HEK293 (cell line): ENCODE data around the gene TMEM181.

Experiments
- CTCF ChIA-PET: fragments of 350-600 bp; formaldehyde crosslinking; extraction: SDS; loops from one replicate; lab custom pipeline; 2021; ENCODE audit warnings: antibody characterized with exemption; lab: Yijun Ruan, JAX
- POLR2A ChIA-PET: fragments of 300-600 bp; formaldehyde crosslinking; extraction: SDS; loops from one replicate; lab custom pipeline; 2020; ENCODE audit warnings: antibody characterized with exemption, inconsistent platforms; lab: Yijun Ruan, JAX
- H3K27ac ChIP-seq: fragments of 200-500 bp; sonication (Bioruptor generic); 2 replicates; pipeline ENCODE4 v1.5.1; 2014; ENCODE audit warnings: low read depth, low read length, control low read depth, inconsistent platforms; ENCODE audit errors: extremely low read depth
- H3K36me3 ChIP-seq, 2 experiments: fragments of 200-500 bp in 1 of 2; sonication (Bioruptor generic) in 1 of 2; 1 replicate in 1 of 2; 2 replicates in 1 of 2; pipeline ENCODE4 v1.5.1; 2014 to 2017; ENCODE audit warnings: inconsistent platforms in 2 of 2, low read length in 2 of 2; ENCODE audit not compliant: control insufficient read depth in 2 of 2, insufficient read depth in 1 of 2
- H3K4me1 ChIP-seq: fragments of 200-500 bp; sonication (Bioruptor generic); 2 replicates; pipeline ENCODE4 v1.5.1; 2014; ENCODE audit warnings: mild to moderate bottlenecking, low read length, inconsistent platforms; ENCODE audit not compliant: control insufficient read depth, insufficient read depth
- H3K4me3 ChIP-seq: 2 replicates; pipeline ENCODE4 v1.5.1; 2011; ENCODE audit warnings: low read depth, mild to moderate bottlenecking, control low read depth, low read length, moderate library complexity
- H3K9me3 ChIP-seq: fragments of 200-500 bp; sonication (Bioruptor generic); 2 replicates; pipeline ENCODE4 v1.5.1; 2014; ENCODE audit warnings: low read depth, low read length, inconsistent platforms; ENCODE audit not compliant: control insufficient read depth, insufficient read depth
- GLIS1 ChIP-seq: fragments of 450-650 bp; formaldehyde crosslinking; IDR thresholded peaks from 2 replicates; pipeline ENCODE4 v1.5.1; 2016; ENCODE audit warnings: missing biosample characterization, missing genetic modification characterization
- MEIS1 ChIP-seq: sonication (generic); formaldehyde crosslinking; IDR thresholded peaks from 2 replicates; pipeline ENCODE4 v1.8.1; 2022; ENCODE audit warnings: missing genetic modification reagents, mild to moderate bottlenecking, borderline replicate concordance
- PRDM6 ChIP-seq: fragments of 450-650 bp; formaldehyde crosslinking; IDR thresholded peaks from 2 replicates; pipeline ENCODE4 v1.5.1; 2017; ENCODE audit warnings: missing biosample characterization, missing genetic modification characterization
- ZFP3 ChIP-seq: fragments of 450-650 bp; formaldehyde crosslinking; IDR thresholded peaks from 2 replicates; pipeline ENCODE4 v1.5.1; 2016; ENCODE audit warnings: low read depth, missing biosample characterization, missing genetic modification characterization
- ZIC2 ChIP-seq: fragments of 450-650 bp; formaldehyde crosslinking; IDR thresholded peaks from 2 replicates; pipeline ENCODE4 v1.5.1; 2016; ENCODE audit warnings: missing biosample characterization, missing genetic modification characterization
- ZNF211 ChIP-seq: fragments of 450-650 bp; formaldehyde crosslinking; IDR thresholded peaks from 2 replicates; pipeline ENCODE4 v1.5.1; 2016; ENCODE audit warnings: low read depth, missing biosample characterization, missing genetic modification characterization
- ZNF341 ChIP-seq: fragments of 450-650 bp; formaldehyde crosslinking; IDR thresholded peaks from 2 replicates; pipeline ENCODE4; 2016; ENCODE audit warnings: low read depth, missing biosample characterization, missing genetic modification characterization
- ZNF423 ChIP-seq: fragments of 450-650 bp; formaldehyde crosslinking; IDR thresholded peaks from 2 replicates; pipeline ENCODE4 v1.5.1; 2016; ENCODE audit warnings: missing biosample characterization, missing genetic modification characterization
- ZNF514 ChIP-seq: fragments of 450-650 bp; formaldehyde crosslinking; IDR thresholded peaks from 2 replicates; pipeline ENCODE4 v1.5.1; 2016; ENCODE audit warnings: missing biosample characterization, missing genetic modification characterization
- ZNF544 ChIP-seq: fragments of 450-650 bp; formaldehyde crosslinking; IDR thresholded peaks from 2 replicates; pipeline ENCODE4 v1.5.0; 2017; ENCODE audit warnings: missing biosample characterization, missing genetic modification characterization
- ZNF621 ChIP-seq: fragments of 450-650 bp; formaldehyde crosslinking; IDR thresholded peaks from 2 replicates; pipeline ENCODE4 v1.5.1; 2017; ENCODE audit warnings: missing biosample characterization, missing genetic modification characterization
- ZNF830 ChIP-seq: fragments of 450-650 bp; IDR thresholded peaks from 2 replicates; pipeline ENCODE4 v1.5.0; 2018; ENCODE audit warnings: missing biosample characterization, missing genetic modification characterization, low read depth, mild to moderate bottlenecking, moderate library complexity
- TF ChIP-seq, protein P1 (sequence below): fragments of 450-650 bp; formaldehyde crosslinking; IDR thresholded peaks from 2 replicates; pipeline ENCODE4 v1.5.1; 2016; ENCODE audit warnings: missing biosample characterization, missing genetic modification characterization
- TF ChIP-seq, protein P2 (sequence below): fragments of 450-650 bp; formaldehyde crosslinking; IDR thresholded peaks from 2 replicates; pipeline ENCODE4 v1.5.1; 2016; ENCODE audit warnings: missing biosample characterization, missing genetic modification characterization

The TMEM181 gene

GRCh38 chr6:158661156-158661685 lies 101.3 kb downstream of the TMEM181 start:
- ChIA-PET POLR2A (no interaction called here), CTCF (interaction anchor here (0.7 to 8.1 kb wide), 9 partner anchors 8 to 474 kb away, joined by 4 to 75 read pairs (median 6); partner anchors contain the start of gene SYTL3)
- Histone ChIP-seq H3K36me3 (no peaks in the 10 kb centered on the region), H3K4me1 (no peaks in the 10 kb centered on the region), H3K4me3 (no peak overlapping the region), H3K27ac (no peak overlapping the region), H3K9me3 (no peaks in the 10 kb centered on the region)
- TF ChIP-seq ZNF830 (tag by site-specific recombination) (no peak), ZFP3 (tag by site-specific recombination) (no peak), MEIS1 (CRISPR knock-in tag) (no peak), ZNF423 (tag by site-specific recombination) (no peak), ZNF514 (no peak), ZNF621 (tag by site-specific recombination) (no peak)
- TF ChIP-seq, protein P1, sequence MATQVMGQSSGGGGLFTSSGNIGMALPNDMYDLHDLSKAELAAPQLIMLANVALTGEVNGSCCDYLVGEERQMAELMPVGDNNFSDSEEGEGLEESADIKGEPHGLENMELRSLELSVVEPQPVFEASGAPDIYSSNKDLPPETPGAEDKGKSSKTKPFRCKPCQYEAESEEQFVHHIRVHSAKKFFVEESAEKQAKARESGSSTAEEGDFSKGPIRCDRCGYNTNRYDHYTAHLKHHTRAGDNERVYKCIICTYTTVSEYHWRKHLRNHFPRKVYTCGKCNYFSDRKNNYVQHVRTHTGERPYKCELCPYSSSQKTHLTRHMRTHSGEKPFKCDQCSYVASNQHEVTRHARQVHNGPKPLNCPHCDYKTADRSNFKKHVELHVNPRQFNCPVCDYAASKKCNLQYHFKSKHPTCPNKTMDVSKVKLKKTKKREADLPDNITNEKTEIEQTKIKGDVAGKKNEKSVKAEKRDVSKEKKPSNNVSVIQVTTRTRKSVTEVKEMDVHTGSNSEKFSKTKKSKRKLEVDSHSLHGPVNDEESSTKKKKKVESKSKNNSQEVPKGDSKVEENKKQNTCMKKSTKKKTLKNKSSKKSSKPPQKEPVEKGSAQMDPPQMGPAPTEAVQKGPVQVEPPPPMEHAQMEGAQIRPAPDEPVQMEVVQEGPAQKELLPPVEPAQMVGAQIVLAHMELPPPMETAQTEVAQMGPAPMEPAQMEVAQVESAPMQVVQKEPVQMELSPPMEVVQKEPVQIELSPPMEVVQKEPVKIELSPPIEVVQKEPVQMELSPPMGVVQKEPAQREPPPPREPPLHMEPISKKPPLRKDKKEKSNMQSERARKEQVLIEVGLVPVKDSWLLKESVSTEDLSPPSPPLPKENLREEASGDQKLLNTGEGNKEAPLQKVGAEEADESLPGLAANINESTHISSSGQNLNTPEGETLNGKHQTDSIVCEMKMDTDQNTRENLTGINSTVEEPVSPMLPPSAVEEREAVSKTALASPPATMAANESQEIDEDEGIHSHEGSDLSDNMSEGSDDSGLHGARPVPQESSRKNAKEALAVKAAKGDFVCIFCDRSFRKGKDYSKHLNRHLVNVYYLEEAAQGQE (tag by site-specific recombination): no peak
- TF ChIP-seq, protein P2, sequence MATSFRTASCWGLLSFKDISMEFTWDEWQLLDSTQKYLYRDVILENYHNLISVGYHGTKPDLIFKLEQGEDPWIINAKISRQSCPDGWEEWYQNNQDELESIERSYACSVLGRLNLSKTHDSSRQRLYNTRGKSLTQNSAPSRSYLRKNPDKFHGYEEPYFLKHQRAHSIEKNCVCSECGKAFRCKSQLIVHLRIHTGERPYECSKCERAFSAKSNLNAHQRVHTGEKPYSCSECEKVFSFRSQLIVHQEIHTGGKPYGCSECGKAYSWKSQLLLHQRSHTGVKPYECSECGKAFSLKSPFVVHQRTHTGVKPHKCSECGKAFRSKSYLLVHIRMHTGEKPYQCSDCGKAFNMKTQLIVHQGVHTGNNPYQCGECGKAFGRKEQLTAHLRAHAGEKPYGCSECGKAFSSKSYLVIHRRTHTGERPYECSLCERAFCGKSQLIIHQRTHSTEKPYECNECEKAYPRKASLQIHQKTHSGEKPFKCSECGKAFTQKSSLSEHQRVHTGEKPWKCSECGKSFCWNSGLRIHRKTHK (tag by site-specific recombination): no peak

- ChIA-PET CTCF (interaction anchor here (0.6 to 8.1 kb wide), 7 partner anchors 22 to 1920 kb away, joined by 3 to 75 read pairs (median 3); no protein-coding TSS in a partner anchor), POLR2A (interaction anchor here (0.6 kb wide), 1 partner anchor 29 kb away, joined by 3 read pairs; no protein-coding TSS in a partner anchor)
- TF ChIP-seq ZNF341 (tag by site-specific recombination): no peak
- TF ChIP-seq PRDM6 (tag by site-specific recombination): peak; percentile 67
- H3K4me1 ChIP-seq: no peaks in the 10 kb centered on the region
- no peaks in the 10 kb centered on the region for H3K9me3 ChIP-seq
- no peaks in the 10 kb centered on the region for H3K36me3 ChIP-seq
- H3K4me3 ChIP-seq: no peak overlapping the region
- H3K27ac ChIP-seq: no peak overlapping the region
Observed at GRCh38 chr6:158662607-158662953, 102.7 kb downstream of the TMEM181 start.

GRCh38 chr6:158662954-158663624 lies 103.2 kb downstream of the TMEM181 start:
- H3K4me1 ChIP-seq: no peaks in the 10 kb centered on the region
- no peaks in the 10 kb centered on the region for H3K36me3 ChIP-seq
- TF ChIP-seq ZNF544 (tag by site-specific recombination) (no peak), GLIS1 (tag by site-specific recombination) (peak; percentile 56), ZIC2 (tag by site-specific recombination) (peak; percentile 74), ZNF211 (tag by site-specific recombination) (no peak)
- no peaks in the 10 kb centered on the region for H3K9me3 ChIP-seq
- no peak overlapping the region for H3K4me3 ChIP-seq
- CTCF ChIA-PET: interaction anchor here (0.6 to 8.1 kb wide), 6 partner anchors 22 to 551 kb away, joined by 3 to 75 read pairs (median 3); no protein-coding TSS in a partner anchor
- H3K27ac ChIP-seq: no peak overlapping the region
- POLR2A ChIA-PET: no interaction called here
